ENCODE data around the gene CAMKV. TPM values are rescaled to one million over a fixed set of nuclear protein-coding genes. Genes with fewer than 3 reads are reported as not detected.
"Not testable (repeated sequence)": the region's sequence is repeated elsewhere in the genome, so short reads cannot be mapped to it uniquely, and the experiment has no call there.

Gene CAMKV
- total RNA-seq, 1 experiment from 2014 or later = 0.58 TPM

GRCh38 chr3:49826016-49826415 is 43.7 kb downstream of the CAMKV start:
- no TSS peak for BruUV-seq (replicated peaks)
- ChIA-PET POLR2A (ENCODE audit: unreplicated experiment) (no interaction called here), CTCF (no interaction called here)

GRCh38 chr3:49823131-49823530 is 46.6 kb downstream of the CAMKV start:
- H3K27ac ChIP-seq (ENCODE audit: low read length); H3K36me3 ChIP-seq (ENCODE audit: low read depth, low read length); H3K79me2 ChIP-seq (ENCODE audit: low read length); ATAC-seq; H2AFZ ChIP-seq (ENCODE audit: low read length); H4K20me1 ChIP-seq (ENCODE audit: low read length); POLR2A ChIA-PET (ENCODE audit: unreplicated experiment); H3K9me3 ChIP-seq (ENCODE audit: low read length); BruUV-seq (replicated peaks); H3K9me2 ChIP-seq (replicated peaks; ENCODE audit: low read length); H3F3A ChIP-seq (ENCODE audit: low read length, unreplicated experiment); DNase-seq; H3K9ac ChIP-seq (ENCODE audit: low read length); H3K4me3 ChIP-seq (ENCODE audit: low read length); H3K27me3 ChIP-seq (ENCODE audit: low read length); H3K4me1 ChIP-seq (ENCODE audit: insufficient read depth, low read length); intact Hi-C loops (cut with micrococcal nuclease); H3K4me2 ChIP-seq (ENCODE audit: low read length): not testable (repeated sequence)
- CTCF ChIA-PET = interaction anchor here (0.5 kb wide), 1 partner anchor 297 kb away, joined by 3 read pairs; no protein-coding TSS in a partner anchor

More at GRCh38 chr3:49826016-49826415, 43.7 kb downstream of the CAMKV start:
- H3K27ac ChIP-seq (ENCODE audit: low read length) = no peak overlapping the region
- peaks cover 14% of the 10 kb centered on the region; the same call in 1 of the 2 replicates for H3K36me3 ChIP-seq (ENCODE audit: low read depth, low read length)
- H3K27me3 ChIP-seq (ENCODE audit: low read length) = no peaks in the 10 kb centered on the region
- intact Hi-C loops (cut with micrococcal nuclease) = no loop called here
- H3K9me3 ChIP-seq (ENCODE audit: low read length) = no peaks in the 10 kb centered on the region
- no peak overlapping the region for H3K4me2 ChIP-seq (ENCODE audit: low read length)
- no peaks in the 10 kb centered on the region for H4K20me1 ChIP-seq (ENCODE audit: low read length)
- no peaks in the 10 kb centered on the region for H3K9me2 ChIP-seq (replicated peaks; ENCODE audit: low read length)
- TF ChIP-seq EZH2 (IDR thresholded peaks at IDR 0.05; ENCODE audit: low read length, unreplicated experiment) (no peak), EZH2phosphoT487 (IDR thresholded peaks at IDR 0.05; ENCODE audit: borderline replicate concordance, low read length) (no peak), CTCF (conservative IDR thresholded peaks at IDR 0.05; ENCODE audit: low read depth, low read length) (no peak)
- H3K79me2 ChIP-seq (ENCODE audit: low read length) = no peaks in the 10 kb centered on the region
- DNase-seq = no peak
- no peak overlapping the region for H3K9ac ChIP-seq (ENCODE audit: low read length)
- H3K4me3 ChIP-seq (ENCODE audit: low read length) = no peak overlapping the region
- H2AFZ ChIP-seq (ENCODE audit: low read length) = no peak overlapping the region
- no peak for ATAC-seq
- no peaks in the 10 kb centered on the region for H3F3A ChIP-seq (ENCODE audit: low read length, unreplicated experiment)
- no peaks in the 10 kb centered on the region for H3K4me1 ChIP-seq (ENCODE audit: insufficient read depth, low read length)

- Histone ChIP-seq H3K9ac (ENCODE audit: low read length) (no peak within 1 kb of the TSS), H3K9me2 (replicated peaks; ENCODE audit: low read length) (no peaks in the 10 kb centered on the region), H3K4me1 (ENCODE audit: insufficient read depth, low read length) (no peaks in the 10 kb centered on the region), H3K9me3 (ENCODE audit: low read length) (no peaks in the 10 kb centered on the region), H3K4me3 (ENCODE audit: low read length) (no peak within 1 kb of the TSS), H4K20me1 (ENCODE audit: low read length) (no peaks in the 10 kb centered on the region), H3K27ac (ENCODE audit: low read length) (no peak within 1 kb of the TSS), H2AFZ (ENCODE audit: low read length) (peak within 1 kb of the TSS; percentile 35; the same call in 1 of the 2 replicates), H3K79me2 (ENCODE audit: low read length) (no peaks in the 10 kb centered on the region), H3K27me3 (ENCODE audit: low read length) (no peaks in the 10 kb centered on the region), H3K36me3 (ENCODE audit: low read depth, low read length) (no peaks in the 10 kb centered on the region), H3K4me2 (ENCODE audit: low read length) (peak within 1 kb of the TSS; percentile 27), H3F3A (ENCODE audit: low read length, unreplicated experiment) (no peaks in the 10 kb centered on the region)
- intact Hi-C loops (cut with micrococcal nuclease) = no loop called here
- POLR2A ChIA-PET (ENCODE audit: unreplicated experiment) = no interaction called here
- CTCF ChIA-PET = no interaction called here
- BruUV-seq (replicated peaks) = TSS peak; percentile 24
- DNase-seq (peak; percentile 14), ATAC-seq (peak; percentile 63)
- TF ChIP-seq CTCF (conservative IDR thresholded peaks at IDR 0.05; ENCODE audit: low read depth, low read length) = no peak
- TF ChIP-seq EZH2phosphoT487 (IDR thresholded peaks at IDR 0.05; ENCODE audit: borderline replicate concordance, low read length) = no peak
- no peak for TF ChIP-seq EZH2 (IDR thresholded peaks at IDR 0.05; ENCODE audit: low read length, unreplicated experiment)
Measured at GRCh38 chr3:49813497-49814174, 56.1 kb downstream of the CAMKV start, which contains the start of gene UBA7. Gene UBA7, minus strand, starts transcription at chr3:49813953. Its CDS starts 166 bp downstream, at chr3:49813787.

Data from PC-3 (cell line).